Ovary (tissue), 3 donors: ENCODE measurements around the gene PFDN6.

Experiments used
- EP300 ChIP-seq: sonication (generic); formaldehyde crosslinking; IDR thresholded peaks from one replicate; pipeline ENCODE4 v1.6.1; 2017; ENCODE audit warnings: antibody characterized with exemption
- TF ChIP-seq, protein P1 (sequence below), 3 donors: fragments of 450-650 bp in 2 of 3; fragments of 200-600 bp in 1 of 3; IDR thresholded peaks; one replicate each; pipeline versions ENCODE4 v1.5.1 to v1.8.0; 2016 to 2022; ENCODE audit warnings: antibody characterized with exemption in 3 of 3, mild to moderate bottlenecking in 1 of 3
- donor health status: DM: no; HTN: no; CAD: no.

DNA sequence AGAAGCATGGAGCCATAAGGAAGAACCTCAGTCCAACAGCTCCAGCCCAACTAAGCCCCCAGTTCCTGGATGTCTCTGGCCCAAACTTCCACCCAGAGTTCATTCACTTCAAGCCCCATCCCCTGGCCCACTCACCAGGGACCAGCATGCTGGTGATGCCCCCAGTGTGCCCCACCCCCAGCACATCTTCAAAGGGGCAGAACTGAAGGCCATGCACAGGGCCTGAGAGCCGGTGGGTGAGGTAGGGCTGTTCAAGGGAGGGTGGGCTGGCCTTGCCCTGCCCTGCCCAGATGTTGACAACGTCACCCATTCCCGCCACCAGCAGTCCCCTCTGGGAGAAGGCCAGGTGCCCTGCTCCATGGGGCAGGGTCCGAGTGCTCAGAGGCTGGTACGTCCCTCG is 8.9 kb upstream of the PFDN6 start:
- TF ChIP-seq, protein P1, sequence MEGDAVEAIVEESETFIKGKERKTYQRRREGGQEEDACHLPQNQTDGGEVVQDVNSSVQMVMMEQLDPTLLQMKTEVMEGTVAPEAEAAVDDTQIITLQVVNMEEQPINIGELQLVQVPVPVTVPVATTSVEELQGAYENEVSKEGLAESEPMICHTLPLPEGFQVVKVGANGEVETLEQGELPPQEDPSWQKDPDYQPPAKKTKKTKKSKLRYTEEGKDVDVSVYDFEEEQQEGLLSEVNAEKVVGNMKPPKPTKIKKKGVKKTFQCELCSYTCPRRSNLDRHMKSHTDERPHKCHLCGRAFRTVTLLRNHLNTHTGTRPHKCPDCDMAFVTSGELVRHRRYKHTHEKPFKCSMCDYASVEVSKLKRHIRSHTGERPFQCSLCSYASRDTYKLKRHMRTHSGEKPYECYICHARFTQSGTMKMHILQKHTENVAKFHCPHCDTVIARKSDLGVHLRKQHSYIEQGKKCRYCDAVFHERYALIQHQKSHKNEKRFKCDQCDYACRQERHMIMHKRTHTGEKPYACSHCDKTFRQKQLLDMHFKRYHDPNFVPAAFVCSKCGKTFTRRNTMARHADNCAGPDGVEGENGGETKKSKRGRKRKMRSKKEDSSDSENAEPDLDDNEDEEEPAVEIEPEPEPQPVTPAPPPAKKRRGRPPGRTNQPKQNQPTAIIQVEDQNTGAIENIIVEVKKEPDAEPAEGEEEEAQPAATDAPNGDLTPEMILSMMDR (IDR thresholded peaks at IDR 0.05), result no peak
- no peak for TF ChIP-seq EP300
